A204.1 (cell line): Measurements from ENCODE around the gene PDX1.

Experiments
- FAIRE-seq: peaks from 2 replicates; lab custom pipeline; 2012; peaks lifted over from hg19 to GRCh38; lab: Jason Lieb, UNC

Gene PDX1

DNA sequence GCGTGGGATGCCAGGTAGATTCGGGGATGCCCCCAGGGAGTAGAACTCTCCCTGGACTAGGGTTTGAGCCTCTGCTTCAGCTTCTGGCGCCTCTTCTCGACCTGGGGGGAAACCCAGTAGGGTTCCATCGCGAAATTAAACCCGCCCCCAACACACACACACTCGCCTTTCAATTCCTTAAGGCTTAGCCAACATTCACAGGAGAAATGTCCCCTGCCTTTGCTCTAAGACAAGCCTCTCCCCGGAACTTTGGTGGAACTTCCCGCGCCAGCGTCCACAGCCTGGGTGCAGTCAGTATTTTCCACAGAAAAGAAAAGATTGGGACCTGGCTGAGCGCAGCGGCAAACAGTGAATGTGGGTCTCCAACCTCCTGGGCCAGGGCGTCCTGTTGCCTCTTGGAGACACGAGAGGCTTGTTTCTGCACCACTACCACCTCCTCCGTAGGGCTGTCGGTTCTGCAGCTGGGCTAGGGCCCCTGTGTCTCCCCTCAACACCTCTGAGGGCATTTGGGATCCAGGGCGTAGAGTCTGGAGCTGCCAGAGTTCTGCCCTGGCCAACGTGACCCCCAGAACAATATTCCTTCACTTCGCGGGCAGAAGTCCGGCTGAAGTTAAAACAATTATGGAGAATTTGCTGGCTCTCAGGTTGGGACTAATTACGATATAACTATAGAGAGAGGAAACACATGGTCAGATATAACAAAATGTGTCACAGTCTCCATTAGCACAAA lies 3.2 kb downstream of the PDX1 start:
- no peak for FAIRE-seq

DNA sequence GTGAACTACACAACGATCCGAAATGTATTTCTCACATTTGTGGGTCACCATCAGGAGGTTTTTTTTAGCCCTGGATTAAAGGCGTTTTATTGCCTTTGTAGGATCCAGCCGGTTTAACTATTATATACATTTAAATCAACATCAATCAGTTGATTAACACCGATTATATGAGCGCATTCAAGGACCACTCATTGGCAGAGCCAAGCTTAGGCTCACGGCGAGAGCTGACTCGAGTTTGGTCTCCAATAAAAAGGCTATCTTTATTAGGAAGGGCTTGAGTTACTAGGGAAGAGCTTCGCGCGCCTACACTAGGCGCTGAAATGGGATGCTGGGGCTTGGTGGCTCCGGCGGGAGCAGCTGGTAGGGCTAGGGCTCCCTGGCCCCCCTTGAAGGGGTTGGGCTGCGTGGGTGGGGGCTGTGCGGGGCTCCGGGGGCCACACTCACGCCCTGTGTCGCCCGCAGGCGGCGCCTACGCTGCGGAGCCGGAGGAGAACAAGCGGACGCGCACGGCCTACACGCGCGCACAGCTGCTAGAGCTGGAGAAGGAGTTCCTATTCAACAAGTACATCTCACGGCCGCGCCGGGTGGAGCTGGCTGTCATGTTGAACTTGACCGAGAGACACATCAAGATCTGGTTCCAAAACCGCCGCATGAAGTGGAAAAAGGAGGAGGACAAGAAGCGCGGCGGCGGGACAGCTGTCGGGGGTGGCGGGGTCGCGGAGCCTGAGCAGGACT lies 4.2 kb downstream of the PDX1 start:
- FAIRE-seq, result no peak

DNA sequence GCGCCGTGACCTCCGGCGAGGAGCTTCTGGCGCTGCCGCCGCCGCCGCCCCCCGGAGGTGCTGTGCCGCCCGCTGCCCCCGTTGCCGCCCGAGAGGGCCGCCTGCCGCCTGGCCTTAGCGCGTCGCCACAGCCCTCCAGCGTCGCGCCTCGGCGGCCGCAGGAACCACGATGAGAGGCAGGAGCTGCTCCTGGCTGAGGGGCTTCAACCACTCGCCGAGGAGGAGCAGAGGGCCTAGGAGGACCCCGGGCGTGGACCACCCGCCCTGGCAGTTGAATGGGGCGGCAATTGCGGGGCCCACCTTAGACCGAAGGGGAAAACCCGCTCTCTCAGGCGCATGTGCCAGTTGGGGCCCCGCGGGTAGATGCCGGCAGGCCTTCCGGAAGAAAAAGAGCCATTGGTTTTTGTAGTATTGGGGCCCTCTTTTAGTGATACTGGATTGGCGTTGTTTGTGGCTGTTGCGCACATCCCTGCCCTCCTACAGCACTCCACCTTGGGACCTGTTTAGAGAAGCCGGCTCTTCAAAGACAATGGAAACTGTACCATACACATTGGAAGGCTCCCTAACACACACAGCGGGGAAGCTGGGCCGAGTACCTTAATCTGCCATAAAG lies 4.8 kb downstream of the PDX1 start:
- FAIRE-seq, result no peak

DNA sequence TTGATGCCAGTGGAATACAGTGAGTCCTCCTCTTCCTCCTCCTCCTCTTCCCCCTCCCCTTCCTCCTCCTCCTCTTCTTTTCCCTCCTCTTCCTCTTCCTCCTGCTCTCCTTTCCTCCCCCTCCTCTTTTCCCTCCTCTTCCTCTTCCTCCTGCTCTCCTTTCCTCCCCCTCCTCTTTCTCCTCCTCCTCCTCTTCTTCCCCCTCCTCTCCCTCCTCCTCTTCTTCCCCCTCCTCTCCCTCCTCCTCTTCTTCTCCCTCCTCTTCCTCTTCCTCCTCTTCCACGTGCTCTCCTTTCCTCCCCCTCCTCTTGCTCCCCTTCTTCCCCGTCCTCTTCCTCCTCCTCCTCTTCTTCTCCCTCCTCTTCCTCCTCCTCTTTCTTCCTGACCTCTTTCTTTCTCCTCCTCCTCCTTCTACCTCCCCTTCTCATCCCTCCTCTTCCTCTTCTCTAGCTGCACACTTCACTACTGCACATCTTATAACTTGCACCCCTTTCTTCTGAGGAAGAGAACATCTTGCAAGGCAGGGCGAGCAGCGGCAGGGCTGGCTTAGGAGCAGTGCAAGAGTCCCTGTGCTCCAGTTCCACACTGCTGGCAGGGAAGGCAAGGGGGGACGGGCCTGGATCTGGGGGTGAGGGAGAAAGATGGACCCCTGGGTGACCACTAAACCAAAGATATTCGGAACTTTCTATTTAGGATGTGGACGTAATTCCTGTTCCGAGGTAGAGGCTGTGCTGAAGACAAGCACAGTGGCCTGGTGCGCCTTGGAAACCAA lies 5.6 kb downstream of the PDX1 start:
- FAIRE-seq, result no peak

DNA sequence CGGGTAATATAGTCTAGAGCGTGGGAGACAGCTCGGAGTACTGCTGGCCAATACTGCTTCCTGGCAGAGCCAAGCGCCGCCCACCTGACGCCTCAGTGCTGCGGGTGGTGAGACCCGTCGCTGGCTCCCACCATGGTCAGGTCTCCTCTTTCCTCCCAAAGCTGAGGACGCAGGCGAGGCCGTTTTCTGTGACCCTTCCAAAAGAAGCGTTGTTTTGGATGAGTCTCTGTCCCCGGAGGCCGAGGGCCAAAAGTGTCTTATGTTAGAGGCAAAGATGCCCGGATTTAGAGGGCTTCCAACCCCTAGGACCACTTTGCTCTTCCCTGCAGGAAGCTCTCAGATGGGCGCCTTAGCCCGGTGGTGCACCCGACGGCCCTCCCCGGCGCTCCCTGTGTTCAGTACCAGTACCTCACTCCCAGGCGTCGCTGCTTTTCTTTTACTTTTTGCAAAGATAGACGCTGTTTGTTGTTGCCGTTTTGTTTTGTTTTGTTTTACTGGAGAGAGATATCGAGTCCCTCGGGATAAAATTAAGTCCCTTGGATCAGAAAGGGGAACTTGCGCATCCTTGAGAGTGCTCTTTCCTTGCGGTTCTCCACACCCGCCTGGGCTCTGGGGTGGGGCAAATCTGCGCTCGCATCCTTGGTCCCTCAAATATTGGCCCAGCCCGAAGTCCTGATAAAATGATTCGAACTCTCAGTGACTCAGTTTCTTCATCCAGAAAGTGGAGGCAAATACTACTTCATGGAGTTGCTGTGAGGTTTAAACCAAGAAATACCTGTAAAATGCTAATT lies 7.0 kb downstream of the PDX1 start:
- FAIRE-seq, result no peak

DNA sequence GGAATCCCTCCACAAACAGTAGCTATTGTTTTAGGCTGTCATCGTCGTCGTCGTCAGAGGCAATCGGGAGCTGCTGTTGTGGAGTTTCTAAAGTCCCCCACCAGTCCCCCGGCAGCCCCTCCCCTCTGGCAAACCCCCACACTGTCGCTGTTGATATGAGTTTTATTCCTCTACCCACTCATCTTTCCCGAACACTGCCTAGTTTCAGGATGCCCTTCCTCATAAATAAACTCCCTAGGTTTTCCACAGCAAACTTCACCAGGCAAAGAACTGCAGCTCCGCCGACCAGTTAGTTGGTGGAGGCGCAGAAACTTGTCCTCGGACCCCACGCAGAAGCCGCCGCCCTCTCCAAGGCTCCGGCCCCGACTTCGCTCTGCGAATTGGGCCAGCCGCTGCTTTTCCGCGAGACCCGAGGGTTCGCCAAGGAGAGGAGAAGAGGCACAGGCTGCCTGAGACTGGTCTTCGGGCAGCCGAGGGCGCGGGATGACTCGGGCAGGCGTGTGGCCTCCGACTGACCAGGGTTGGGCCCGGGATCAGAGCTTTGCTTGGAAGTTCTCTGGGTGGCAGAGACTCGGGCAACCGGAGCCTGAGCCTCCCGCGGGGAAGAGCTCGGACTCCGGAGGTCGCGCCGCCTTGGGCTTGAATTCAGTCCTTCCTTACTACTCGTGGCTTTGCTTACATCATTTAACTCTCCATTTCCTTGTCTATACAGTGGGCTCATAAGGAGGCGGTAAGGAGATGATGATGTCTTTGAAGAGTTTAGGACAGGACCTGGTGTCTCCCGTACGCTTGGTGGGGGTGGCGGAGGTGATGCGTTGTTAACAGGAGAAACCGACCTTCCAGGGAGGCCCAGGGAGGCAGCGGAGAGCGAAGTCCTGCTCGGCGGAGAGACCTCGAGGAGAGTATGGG lies 7.9 kb downstream of the PDX1 start:
- no peak for FAIRE-seq

DNA sequence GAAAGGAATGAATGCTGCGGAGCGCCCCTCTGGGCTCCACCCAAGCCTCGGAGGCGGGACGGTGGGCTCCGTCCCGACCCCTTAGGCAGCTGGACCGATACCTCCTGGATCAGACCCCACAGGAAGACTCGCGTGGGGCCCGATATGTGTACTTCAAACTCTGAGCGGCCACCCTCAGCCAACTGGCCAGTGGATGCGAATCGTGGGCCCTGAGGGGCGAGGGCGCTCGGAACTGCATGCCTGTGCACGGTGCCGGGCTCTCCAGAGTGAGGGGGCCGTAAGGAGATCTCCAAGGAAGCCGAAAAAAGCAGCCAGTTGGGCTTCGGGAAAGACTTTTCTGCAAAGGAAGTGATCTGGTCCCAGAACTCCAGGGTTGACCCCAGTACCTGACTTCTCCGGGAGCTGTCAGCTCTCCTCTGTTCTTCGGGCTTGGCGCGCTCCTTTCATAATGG lies 8.6 kb downstream of the PDX1 start:
- no peak for FAIRE-seq

DNA sequence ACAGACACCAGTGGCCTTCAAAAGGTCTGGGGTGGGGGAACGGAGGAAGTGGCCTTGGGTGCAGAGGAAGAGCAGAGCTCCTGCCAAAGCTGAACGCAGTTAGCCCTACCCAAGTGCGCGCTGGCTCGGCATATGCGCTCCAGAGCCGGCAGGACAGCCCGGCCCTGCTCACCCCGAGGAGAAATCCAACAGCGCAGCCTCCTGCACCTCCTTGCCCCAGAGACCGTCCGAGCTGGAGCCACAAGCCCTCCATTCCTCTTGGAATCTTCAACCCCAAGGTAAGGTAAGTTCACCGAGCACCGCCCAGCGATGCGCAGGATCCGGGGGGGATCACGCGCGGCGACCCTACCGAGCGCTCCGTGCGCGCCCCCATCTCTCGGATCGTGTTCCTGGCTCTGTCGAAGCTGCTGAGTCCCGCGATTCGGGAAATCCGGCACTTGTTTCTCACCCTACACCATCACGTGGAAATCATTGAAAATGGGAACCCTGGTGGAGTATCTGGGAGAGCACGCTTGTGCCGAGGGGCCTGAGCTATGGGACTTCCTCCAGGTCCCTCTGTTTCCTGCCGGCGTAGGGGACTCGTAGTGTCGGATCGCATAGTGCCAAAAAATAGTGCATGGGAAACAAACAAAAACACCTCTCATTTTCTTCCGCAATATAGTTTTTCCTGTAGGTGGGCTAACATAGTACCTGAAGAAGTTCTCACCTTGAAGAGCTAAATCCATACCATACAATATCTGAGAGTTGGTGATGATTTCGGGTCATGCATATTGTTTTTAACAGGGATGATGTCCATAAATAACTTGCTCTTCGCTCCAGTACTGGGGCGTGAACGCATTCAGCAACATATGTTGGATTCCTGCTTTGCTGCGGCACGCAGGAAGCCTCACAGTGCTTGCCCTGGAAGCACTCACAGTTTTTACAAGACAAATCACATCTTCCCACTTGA lies 9.3 kb downstream of the PDX1 start:
- FAIRE-seq, result no peak

DNA sequence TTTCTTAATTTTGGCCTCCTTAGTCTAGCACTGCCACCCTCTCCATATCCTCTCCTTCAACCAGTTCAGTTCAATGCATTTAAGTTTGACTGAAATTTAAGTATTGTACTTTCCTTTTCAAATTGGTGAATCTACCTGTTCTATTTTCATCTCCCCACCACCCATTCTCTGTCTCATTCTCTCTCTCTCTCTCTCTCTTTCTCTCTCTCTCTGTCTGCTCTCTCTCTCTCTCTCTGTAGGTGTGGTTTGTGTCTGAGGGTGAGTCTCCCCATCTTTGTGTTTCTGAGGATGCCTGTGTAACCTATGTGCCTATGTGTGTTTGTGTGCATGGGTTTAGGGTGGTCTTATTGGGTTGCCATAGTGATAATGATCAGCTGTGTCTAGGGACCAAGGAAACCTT lies 10.1 kb downstream of the PDX1 start:
- FAIRE-seq, result no peak

DNA sequence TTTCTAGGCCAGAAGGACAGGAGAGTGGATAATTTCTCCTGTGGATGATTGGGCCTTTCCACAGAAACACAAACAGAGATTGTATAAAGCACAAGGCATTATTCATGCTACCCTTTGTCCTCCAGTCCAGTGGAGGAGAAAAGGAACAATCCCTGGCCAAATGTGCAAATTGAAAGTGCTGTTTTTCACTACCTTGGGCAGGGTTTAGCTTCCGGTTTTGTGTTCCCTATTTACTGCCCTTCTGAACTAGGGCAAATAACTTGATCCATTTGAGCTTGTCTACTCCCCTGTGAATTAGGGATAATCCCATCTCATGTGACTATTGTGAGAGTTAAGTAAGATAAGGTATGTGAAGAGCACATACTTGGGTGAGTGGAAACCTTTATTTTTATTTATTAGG lies 13.3 kb downstream of the PDX1 start:
- no peak for FAIRE-seq

DNA sequence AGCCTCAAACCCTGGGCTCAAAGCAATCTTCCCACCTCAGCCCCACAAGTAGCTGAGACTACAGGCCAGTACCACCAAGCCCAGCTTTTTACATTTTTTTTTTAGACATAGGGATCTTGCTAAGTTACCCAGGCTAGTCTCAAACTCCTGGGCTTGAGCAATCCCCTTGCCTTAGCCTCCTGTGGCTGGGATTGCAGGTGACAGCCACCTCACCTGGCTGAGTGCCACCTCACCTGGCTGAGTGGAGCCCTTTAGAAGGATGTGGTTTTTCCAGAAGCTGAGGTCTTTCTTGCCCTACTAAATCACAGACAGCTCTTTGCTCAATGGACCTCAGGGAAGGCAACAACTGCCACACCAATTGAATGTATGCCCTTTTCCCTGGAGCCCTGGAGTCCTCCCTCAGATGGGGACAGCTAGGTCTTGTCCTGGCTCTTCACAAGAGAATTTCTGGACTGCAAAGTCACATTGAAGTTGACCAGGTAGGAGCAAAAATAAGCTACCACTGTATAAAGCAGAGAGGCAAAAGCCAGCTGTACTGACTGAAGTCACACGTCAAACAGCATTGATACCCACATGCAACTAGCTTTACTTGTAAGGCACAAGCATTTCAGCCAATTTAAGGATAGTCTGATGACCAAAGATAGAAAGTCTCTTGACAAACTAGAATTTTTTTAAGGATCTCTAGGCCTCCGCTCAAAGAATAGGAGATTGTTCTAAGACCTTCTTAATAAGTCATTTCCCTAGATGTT lies 14.0 kb downstream of the PDX1 start:
- FAIRE-seq, result no peak

DNA sequence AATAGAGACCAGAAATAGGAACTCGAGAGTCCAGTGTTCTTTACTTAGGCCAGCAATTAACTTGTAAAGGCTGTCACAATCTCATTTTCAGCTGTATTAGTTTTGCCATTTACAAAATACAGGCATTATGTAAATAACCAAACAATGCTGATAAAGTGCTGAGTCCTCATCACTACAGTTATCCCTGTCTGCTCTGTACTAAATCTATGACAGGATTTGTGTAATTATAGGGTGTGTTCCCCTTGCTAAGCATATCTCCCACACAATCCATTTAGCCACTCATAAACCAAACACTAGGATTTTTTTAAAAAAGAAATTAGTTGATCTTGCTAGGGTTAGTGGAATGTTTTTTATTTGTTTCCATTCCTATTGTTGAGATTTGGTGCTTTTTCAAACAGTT lies 23.2 kb downstream of the PDX1 start:
- FAIRE-seq, result no peak

DNA sequence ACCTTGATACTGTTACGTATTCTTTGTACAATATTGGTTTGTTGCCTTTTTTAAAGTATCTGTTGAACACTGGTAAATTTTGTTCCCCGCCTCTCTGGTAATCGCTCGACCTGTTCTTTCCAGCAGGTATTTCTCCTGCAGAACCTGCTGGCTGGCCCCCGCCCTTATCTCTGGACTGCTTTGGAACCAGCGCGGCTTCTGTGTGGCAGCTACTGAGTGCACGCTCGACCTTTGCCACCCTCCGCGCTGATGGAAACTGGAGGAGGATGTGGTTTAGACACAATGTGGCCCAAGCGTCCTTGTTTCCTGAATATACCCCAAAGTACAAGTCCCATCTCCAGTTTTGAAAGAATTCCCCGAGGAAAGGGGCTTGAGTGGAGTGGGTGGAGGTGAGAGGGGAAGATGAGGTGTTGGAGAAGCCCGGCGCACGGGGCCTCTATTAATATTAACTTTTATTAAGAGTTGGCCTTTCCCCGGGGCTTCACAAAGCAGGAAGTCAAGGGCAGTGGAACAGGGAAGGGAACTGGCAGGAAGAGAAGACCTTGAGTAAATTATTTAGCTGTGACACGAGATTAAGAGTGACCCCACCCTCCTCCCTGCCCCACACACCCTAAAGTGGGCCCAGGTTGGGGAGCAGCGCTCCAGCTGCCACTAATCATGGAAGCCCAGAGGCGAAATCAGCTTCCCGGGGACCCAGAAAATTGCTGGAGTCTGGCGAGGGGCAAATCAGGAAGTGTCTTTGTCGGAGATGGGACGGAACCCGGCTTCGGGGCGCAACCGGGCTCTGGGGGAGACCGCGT lies 33.3 kb downstream of the PDX1 start:
- FAIRE-seq, result no peak

DNA sequence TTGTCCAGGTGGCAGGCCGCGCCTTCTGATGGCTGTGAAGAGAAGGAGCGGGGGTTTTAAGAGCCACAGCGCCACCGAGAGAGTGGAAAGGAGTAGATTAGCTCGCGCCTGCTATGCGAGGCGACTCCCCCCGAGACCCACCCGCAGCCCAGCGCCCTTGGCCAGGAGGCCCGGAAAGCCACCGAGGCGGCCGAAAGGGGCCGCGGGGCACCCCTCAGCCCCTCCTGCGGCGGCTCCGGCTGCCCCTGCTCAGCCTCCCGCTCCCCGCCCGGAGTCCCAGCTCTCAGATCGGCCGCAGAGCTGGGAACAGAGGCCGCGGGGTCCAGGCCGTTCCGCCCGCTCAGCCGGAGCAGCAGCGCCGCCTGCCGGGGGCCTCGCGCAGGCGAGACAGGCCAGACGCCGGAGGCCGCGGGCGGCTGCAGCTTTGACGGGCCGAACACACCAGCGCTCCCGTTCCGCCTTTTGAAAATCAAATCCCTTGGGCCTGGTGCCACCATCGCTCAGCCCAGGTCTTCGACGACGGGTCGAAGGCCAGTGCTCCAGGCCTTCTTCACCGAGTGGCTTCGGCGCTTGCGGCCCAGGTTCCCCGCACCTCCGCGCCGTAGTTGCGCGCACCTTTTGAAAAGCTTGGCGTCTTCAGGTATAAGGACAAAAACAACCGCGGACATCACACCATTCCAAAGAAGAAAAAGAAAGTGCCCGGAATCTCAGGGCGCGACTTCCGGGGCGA lies 34.0 kb downstream of the PDX1 start:
- FAIRE-seq, result no peak

DNA sequence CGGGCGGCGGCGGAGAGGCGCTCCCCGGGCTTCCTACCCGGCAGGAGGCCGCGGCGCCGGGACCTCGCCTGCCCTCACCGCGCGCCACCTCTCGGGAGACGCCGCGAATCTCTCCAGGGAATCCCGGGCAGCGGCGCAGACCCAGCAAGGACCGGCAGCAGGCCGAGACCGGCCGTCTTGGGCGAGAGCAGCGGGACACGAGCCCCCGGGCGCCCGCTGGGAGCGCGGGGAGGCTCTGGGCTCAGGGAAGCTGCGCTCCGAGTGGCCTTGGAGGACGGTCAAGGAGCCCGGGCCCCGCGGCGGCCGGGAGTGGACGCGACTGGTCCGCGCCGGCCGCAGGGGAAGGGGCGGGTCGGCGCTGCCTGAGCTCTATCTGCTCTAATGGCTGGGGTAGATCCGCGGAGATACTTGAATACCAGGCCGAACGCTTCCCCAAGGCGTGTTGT lies 34.6 kb downstream of the PDX1 start:
- FAIRE-seq, result no peak

DNA sequence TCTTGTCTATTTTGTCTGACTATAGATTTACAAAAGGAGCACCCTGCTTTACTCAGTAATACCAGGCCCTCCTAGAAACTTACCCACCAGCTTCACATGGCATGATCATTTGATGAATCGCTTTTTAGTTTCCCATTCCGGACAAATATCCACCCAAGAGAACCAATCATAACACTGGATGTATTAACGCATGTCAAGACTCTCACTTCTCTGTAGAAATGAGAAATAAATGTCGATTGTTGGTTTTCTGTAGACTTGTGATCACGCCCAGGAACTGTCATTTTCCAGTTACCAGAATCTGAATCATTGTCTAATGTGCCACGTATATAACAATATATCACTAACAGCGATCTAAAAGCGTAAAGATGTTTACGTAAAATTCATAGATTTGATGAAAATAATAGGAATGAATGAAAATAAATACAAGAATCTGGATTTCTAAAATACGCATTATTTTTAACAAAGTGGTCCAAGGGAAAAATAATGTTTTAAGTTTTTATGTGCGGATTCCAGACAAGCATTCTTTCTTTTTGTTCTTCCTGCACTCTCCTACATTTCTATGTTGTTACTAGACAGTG lies 35.3 kb downstream of the PDX1 start:
- FAIRE-seq, result no peak
